Gastrocnemius medialis (tissue), 4 donors: ENCODE measurements around the gene LRG1. TPM values are rescaled to one million over a fixed set of nuclear protein-coding genes. Genes with fewer than 3 reads are reported as not detected.

Experiments
- ATAC-seq, 2 donors: fragments of 150-250 bp; one replicate each; pipeline ENCODE4 v1.9.1; 2016
- DNase-seq, 2 donors: peaks; one replicate each; pipeline ENCODE4 v3.0.0-alpha.2; 2019
- H3K27ac ChIP-seq, 4 donors: fragments of 200-600 bp; sonication (generic); 1 replicate in 1 of 4; 2 replicates in 3 of 4; pipeline ENCODE4 v1.5.1; 2016 to 2018; ENCODE audit warnings: mild to moderate bottlenecking in 2 of 4, moderate library complexity in 1 of 4
- H3K27me3 ChIP-seq, 3 donors: fragments of 200-600 bp; sonication (generic) in 2 of 3; 1 replicate in 1 of 3; 2 replicates in 2 of 3; pipeline versions ENCODE4 v1.5.1 to v1.6.0; 2016 to 2019; ENCODE audit warnings: mild to moderate bottlenecking in 1 of 3, moderate library complexity in 1 of 3
- H3K36me3 ChIP-seq, 2 donors: fragments of 200-600 bp; sonication (generic) in 1 of 2; one replicate each; pipeline ENCODE4 v1.5.1; 2017 to 2018
- H3K4me1 ChIP-seq, 2 donors: fragments of 200-600 bp; sonication (generic) in 1 of 2; one replicate each; pipeline ENCODE4 v1.5.1; 2016 to 2017; ENCODE audit warnings: mild to moderate bottlenecking in 2 of 2
- H3K4me3 ChIP-seq, 4 donors: fragments of 200-600 bp; sonication (generic) in 3 of 4; 1 replicate in 1 of 4; 2 replicates in 3 of 4; pipeline ENCODE4 v1.5.1; 2016 to 2019; ENCODE audit warnings: mild to moderate bottlenecking in 2 of 4
- H3K9me3 ChIP-seq, 3 donors: fragments of 200-600 bp; sonication (generic) in 2 of 3; 1 replicate in 1 of 3; 2 replicates in 2 of 3; pipeline ENCODE4 v1.5.1; 2016 to 2019
- POLR2A ChIP-seq, 2 donors: fragments of 450-650 bp; IDR thresholded peaks; one replicate each; pipeline ENCODE4 v1.6.1; 2017; ENCODE audit warnings: antibody characterized with exemption in 2 of 2, mild to moderate bottlenecking in 2 of 2, moderate library complexity in 2 of 2
- in situ Hi-C, 4 donors: fragments of 200-750 bp; cut with MboI; loops; one replicate each; pipeline versions ENCODE4 v1.15.0 to v1.8.0; 2017; ENCODE audit warnings: low sequenced_read_pairs in 4 of 4
- intact Hi-C: fragments of 100-400 bp; cut with DNase I; formaldehyde crosslinking; loops from one replicate; pipeline ENCODE4 v1.15.1; 2023; ENCODE audit warnings: low total_unique reads
- total RNA-seq, 4 donors: library from RNA; depleted of rRNA; stranded (reverse); fragments of >200 nt; gene quantifications; one replicate each; pipeline versions ENCODE4 v1.1.0 to v1.2.3, GENCODE V29; 2016
- TF ChIP-seq, protein P1 (sequence below), 5 experiments: fragments of 450-650 bp in 3 of 5; fragments of 200-600 bp in 2 of 5; sonication (generic) in 2 of 5; IDR thresholded peaks in 4 of 5; conservative IDR thresholded peaks in 1 of 5; 1 replicate in 4 of 5; 2 replicates in 1 of 5; pipeline ENCODE4 v1.5.1; 2016 to 2019; ENCODE audit warnings: antibody characterized with exemption in 5 of 5, mild to moderate bottlenecking in 3 of 5, moderate library complexity in 3 of 5

The LRG1 gene
- total RNA-seq, 4 donors from 2014 or later = 0.15 to 2.7 (median 0.98) TPM; not detected in 1

DNA sequence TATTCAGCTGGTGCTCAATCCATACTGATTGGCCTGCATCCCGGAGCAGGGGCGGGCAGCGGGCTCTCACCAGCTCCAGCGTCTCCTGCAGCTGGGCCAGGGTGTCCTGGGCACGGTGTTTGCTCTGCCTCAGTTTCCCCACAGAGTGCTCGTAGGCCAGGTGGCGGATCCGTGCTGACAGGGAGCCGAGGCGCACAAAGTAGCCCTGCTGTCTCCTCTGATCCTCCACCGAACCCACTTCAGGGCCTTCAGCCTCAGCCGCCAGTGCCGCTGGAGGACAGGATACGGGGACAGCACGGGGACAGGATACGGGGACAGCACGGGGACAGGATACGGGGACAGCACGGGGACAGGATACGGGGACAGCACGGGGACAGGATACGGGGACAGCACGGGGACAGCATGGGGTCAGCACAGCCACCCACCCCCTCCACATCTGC is 14.3 kb downstream of the LRG1 start:
- in situ Hi-C loops = no loop called here

DNA sequence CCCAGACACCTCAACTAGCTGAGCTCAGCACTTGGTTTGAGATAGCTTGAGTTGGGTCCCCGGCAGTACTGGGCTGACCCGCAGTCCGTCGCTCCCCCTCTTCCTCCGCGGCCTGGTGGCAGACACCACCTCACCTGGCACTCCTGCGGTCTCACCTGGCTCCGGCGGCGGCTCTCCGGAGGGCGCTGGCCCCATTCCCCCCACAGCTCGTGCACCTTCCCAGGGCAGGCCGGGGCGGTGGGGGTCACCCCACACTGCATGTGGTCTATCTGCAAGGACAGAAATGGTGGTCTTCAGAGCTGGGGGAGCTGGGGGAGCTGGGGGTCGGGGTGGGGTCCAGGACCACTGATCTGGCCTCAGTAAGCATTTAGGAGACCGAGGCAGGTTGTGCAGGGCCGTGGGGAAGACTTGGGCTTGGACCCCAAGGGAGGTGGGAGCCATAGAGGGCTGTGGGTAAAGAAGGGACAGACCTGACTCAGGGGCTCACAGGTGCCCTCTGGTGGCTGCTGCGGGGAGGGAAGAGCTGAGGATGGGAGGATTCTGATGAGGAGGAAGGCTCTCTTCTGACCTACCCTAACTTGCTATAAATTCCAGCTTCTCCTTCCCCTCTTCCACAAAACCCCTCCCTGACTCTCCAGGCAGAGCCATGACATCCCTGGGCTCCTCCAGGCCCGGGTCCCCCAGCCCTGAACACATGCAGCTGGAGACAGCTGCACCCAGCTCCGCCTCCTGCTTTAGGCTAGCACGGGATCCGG is 14.9 kb downstream of the LRG1 start:
- Histone ChIP-seq H3K9me3 (no peaks in the 10 kb centered on the region), H3K27ac (peak overlapping the region in 2 of 4 donors; percentile 22 to 33), H3K4me1 (no peaks in the 10 kb centered on the region), H3K4me3 (no peak overlapping the region), H3K36me3 (no peaks in the 10 kb centered on the region), H3K27me3 (no peaks in the 10 kb centered on the region)
- peak in 1 of 2 donors; percentile 36 for ATAC-seq
- intact Hi-C loops = no loop called here
- in situ Hi-C loops = no loop called here
- no peak for TF ChIP-seq POLR2A (IDR thresholded peaks at IDR 0.05)
- TF ChIP-seq, protein P1, sequence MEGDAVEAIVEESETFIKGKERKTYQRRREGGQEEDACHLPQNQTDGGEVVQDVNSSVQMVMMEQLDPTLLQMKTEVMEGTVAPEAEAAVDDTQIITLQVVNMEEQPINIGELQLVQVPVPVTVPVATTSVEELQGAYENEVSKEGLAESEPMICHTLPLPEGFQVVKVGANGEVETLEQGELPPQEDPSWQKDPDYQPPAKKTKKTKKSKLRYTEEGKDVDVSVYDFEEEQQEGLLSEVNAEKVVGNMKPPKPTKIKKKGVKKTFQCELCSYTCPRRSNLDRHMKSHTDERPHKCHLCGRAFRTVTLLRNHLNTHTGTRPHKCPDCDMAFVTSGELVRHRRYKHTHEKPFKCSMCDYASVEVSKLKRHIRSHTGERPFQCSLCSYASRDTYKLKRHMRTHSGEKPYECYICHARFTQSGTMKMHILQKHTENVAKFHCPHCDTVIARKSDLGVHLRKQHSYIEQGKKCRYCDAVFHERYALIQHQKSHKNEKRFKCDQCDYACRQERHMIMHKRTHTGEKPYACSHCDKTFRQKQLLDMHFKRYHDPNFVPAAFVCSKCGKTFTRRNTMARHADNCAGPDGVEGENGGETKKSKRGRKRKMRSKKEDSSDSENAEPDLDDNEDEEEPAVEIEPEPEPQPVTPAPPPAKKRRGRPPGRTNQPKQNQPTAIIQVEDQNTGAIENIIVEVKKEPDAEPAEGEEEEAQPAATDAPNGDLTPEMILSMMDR (IDR thresholded peaks at IDR 0.05 in 4 of 5, conservative IDR thresholded peaks at IDR 0.05 in 1 of 5) = peak; percentile 35 to 80 (median 70)
- DNase-seq = peak in 1 of 2 donors; percentile 50

More for the DNA sequence above, 14.3 kb downstream of the LRG1 start:
- Histone ChIP-seq H3K27ac (peak overlapping the region in 1 of 4 donors; percentile 22), H3K9me3 (no peaks in the 10 kb centered on the region), H3K4me1 (no peaks in the 10 kb centered on the region), H3K36me3 (no peaks in the 10 kb centered on the region), H3K4me3 (no peak overlapping the region), H3K27me3 (no peaks in the 10 kb centered on the region)
- intact Hi-C loops = no loop called here
- DNase-seq (no peak), ATAC-seq (no peak)
- TF ChIP-seq, protein P1 (IDR thresholded peaks at IDR 0.05 in 4 of 5, conservative IDR thresholded peaks at IDR 0.05 in 1 of 5) = no peak
- TF ChIP-seq POLR2A (IDR thresholded peaks at IDR 0.05) = no peak

DNA sequence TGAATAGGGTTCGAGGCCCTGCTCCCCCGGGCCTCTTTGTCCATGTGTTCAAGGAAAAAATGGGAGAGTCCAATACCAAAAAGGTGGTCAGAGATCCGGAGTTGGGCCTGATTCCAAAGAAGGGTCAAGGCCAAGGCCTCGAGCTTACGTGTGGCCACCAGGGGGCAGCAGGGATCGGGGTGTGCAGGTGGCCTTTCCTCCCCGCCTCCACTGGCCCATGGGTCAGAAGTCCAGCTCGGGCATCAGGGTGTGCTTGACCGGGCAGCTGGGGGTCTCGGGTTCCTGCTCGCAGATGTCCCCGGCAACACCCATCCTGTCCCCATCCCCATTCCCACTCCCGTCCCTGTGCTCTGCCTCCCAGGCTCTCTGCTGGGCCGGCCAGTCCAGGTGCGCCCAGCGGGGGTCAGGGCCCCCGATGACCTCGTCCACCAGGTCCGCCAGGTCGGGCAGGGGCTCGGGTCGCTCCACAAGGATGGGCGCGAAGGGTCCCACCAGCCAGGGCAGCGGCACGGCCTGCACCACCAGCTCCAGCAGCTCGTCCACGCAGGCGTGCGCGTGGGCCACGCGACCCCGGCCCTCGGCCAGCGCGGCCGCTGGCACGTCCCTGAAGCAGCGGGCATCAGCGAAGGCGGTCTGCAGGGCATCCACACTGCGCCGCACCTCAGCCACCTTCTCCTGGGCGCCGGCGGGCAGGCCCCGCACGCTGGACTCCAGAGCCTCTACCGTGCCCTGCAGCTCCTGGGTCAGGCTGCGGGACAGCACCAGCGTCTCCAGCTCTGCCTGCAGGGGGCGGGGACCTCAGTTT is 16.3 kb downstream of the LRG1 start:
- ATAC-seq (peak in 1 of 2 donors; percentile 14), DNase-seq (peak; percentile 35 to 70)
- Histone ChIP-seq H3K4me1 (peaks cover 11 to 13% of the 10 kb centered on the region in 2 donors), H3K9me3 (no peaks in the 10 kb centered on the region), H3K36me3 (no peaks in the 10 kb centered on the region), H3K4me3 (no peak overlapping the region), H3K27me3 (no peaks in the 10 kb centered on the region), H3K27ac (peak overlapping the region; percentile 43 to 97 (median 68))
- TF ChIP-seq, protein P1 (IDR thresholded peaks at IDR 0.05 in 4 of 5, conservative IDR thresholded peaks at IDR 0.05 in 1 of 5) = peak; percentile 26 to 87 (median 73)
- no peak for TF ChIP-seq POLR2A (IDR thresholded peaks at IDR 0.05)
- in situ Hi-C loops = no loop called here
- intact Hi-C loops = loop anchor here (1.0 kb wide), 1 partner anchor 35 kb away; no protein-coding TSS in a partner anchor

DNA sequence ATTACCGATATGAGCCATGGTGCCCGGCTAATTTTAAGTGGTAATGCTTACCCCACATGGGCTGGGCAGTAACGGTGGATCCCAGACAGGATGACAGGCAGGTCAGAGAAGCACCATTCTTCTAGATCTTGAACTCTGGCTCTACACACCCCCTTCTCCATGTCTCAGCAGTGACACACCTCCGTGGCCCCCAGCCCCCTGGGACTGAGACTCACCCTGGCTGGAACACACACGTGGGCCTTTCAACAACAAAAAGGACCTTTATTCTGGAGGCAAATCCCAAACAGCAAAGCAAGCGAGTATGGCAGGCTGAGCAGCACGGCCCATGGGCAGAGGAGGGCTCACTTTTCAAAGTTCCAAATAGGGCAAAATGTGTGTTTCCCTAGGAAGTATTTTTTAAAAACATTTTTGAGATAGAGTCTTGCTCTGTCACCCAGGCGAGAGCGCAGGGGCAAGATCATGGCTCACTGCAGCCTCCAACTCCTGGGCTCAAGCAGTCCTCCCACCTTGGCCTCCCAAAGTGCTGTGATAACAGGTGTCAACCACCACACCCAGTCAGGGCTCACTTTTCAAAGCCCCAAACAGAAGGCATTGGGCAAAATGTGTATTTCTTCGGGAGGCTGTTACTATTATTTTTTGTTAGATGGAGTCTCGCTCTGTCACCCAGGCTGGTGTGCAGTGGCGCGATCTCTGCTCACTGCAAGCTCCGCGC is 17.4 kb downstream of the LRG1 start:
- Histone ChIP-seq H3K27me3 (no peaks in the 10 kb centered on the region), H3K36me3 (no peaks in the 10 kb centered on the region), H3K4me3 (no peak overlapping the region), H3K9me3 (no peaks in the 10 kb centered on the region), H3K4me1 (peaks cover 14 to 21% of the 10 kb centered on the region in 2 donors), H3K27ac (peak overlapping the region; percentile 43 to 99 (median 76))
- in situ Hi-C loops (no loop called here), intact Hi-C loops (loop anchor here (1.0 kb wide), 1 partner anchor 36 kb away; no protein-coding TSS in a partner anchor)
- TF ChIP-seq POLR2A (IDR thresholded peaks at IDR 0.05) = no peak
- TF ChIP-seq, protein P1 (IDR thresholded peaks at IDR 0.05 in 4 of 5, conservative IDR thresholded peaks at IDR 0.05 in 1 of 5) = no peak
- no peak for DNase-seq
- ATAC-seq = no peak
